ENCODE measurements around the gene SLC38A3. TPM values are rescaled to one million over a fixed set of nuclear protein-coding genes. Genes with fewer than 3 reads are reported as not detected.
A peak's percentile ranks its signal among the peaks of the same experiment; 100 is the strongest.

The SLC38A3 gene
- total RNA-seq, 1 experiment from 2014 or later = not detected

DNA sequence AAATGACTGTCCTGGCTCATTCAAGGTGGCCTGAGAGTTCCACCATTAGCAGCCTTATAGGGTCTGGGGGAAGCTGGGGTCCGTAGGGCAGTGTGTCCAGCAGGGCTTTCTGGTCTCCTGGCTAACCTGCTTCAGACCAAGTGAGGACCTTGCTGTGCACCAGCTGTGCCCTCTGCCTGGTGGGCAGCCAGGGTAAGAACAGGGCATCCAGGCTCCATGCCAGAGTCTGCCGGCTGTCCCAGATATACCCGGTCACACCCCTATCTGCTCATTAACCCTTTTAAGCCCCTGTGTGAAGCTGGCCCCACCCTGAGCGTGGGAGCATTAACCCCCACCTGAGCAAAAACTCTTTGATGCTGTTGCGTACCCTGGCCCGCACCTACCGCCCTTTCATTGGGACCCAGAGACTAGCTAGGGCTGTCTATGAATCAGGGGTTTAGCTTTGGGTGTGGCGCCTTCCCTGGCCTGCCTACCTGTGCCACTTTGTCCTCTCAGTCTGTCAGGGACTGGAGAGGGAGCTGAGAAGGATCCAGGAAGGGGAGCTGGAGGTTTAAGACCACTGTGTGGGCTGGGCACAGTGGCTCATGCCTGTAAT lies 32.3 kb upstream of the SLC38A3 start:
- no peaks in the 10 kb centered on the region for H3K9me3 ChIP-seq (ENCODE audit: low read length)
- no peak for DNase-seq
- no peaks in the 10 kb centered on the region for H3K79me2 ChIP-seq (ENCODE audit: low read length)
- H3K4me3 ChIP-seq (ENCODE audit: low read length) = no peak overlapping the region
- H2AFZ ChIP-seq (ENCODE audit: low read length) = no peak overlapping the region
- peaks cover 3% of the 10 kb centered on the region; the same call in 1 of the 2 replicates for H3K4me1 ChIP-seq (ENCODE audit: low read length)
- H3K9ac ChIP-seq (ENCODE audit: low read length) = no peak overlapping the region
- no peak overlapping the region for H3K27ac ChIP-seq (ENCODE audit: low read length)
- no peaks in the 10 kb centered on the region for H3K36me3 ChIP-seq (ENCODE audit: insufficient read depth, low read length)
- H3K4me2 ChIP-seq (ENCODE audit: low read depth, low read length, poor library complexity, severe bottlenecking) = no peak overlapping the region
- no peaks in the 10 kb centered on the region for H4K20me1 ChIP-seq (ENCODE audit: insufficient read depth, low read depth, low read length)
- H3K9me2 ChIP-seq (replicated peaks; ENCODE audit: insufficient read depth, low read length) = no peaks in the 10 kb centered on the region
- H3K27me3 ChIP-seq (ENCODE audit: low read length) = no peaks in the 10 kb centered on the region

- no peaks in the 10 kb centered on the region for H3K9me3 ChIP-seq (ENCODE audit: low read length)
- no peaks in the 10 kb centered on the region for H4K20me1 ChIP-seq (ENCODE audit: insufficient read depth, low read depth, low read length)
- no peak overlapping the region for H3K4me3 ChIP-seq (ENCODE audit: low read length)
- H3K4me1 ChIP-seq (ENCODE audit: low read length) = peaks cover 3% of the 10 kb centered on the region; the same call in 1 of the 2 replicates
- H3K79me2 ChIP-seq (ENCODE audit: low read length) = no peaks in the 10 kb centered on the region
- H2AFZ ChIP-seq (ENCODE audit: low read length) = peak overlapping the region; percentile 75
- no peaks in the 10 kb centered on the region for H3K9me2 ChIP-seq (replicated peaks; ENCODE audit: insufficient read depth, low read length)
- H3K27ac ChIP-seq (ENCODE audit: low read length) = no peak overlapping the region
- no peaks in the 10 kb centered on the region for H3K36me3 ChIP-seq (ENCODE audit: insufficient read depth, low read length)
- H3K4me2 ChIP-seq (ENCODE audit: low read depth, low read length, poor library complexity, severe bottlenecking) = no peak overlapping the region
- H3K27me3 ChIP-seq (ENCODE audit: low read length) = no peaks in the 10 kb centered on the region
- no peak overlapping the region for H3K9ac ChIP-seq (ENCODE audit: low read length)
- peak; percentile 63 for DNase-seq
Observed at GRCh38 chr3:50173685-50174516, 31.2 kb upstream of the SLC38A3 start.

DNA sequence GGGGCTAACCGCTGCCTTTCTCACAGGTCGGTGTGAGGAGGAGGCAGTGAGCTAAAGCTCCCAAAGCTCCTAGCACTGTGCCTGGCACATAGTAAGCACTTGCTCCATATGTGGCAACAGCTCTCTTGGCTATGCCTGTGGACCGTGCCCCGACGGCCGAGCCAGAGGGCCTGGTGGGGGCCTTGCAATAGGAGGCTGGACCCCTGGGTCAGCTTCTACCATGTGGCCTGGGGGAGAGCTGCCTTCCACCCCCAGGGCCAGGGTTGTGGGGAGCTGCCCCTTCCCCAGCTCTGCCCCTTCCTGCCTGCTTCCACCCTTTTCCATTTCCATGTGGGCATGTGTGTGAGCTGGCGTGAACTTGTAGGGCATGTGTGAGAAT lies 30.6 kb upstream of the SLC38A3 start:
- no peaks in the 10 kb centered on the region for H3K36me3 ChIP-seq (ENCODE audit: insufficient read depth, low read length)
- no peaks in the 10 kb centered on the region for H4K20me1 ChIP-seq (ENCODE audit: insufficient read depth, low read depth, low read length)
- H2AFZ ChIP-seq (ENCODE audit: low read length) = no peak overlapping the region
- H3K27me3 ChIP-seq (ENCODE audit: low read length) = no peaks in the 10 kb centered on the region
- no peaks in the 10 kb centered on the region for H3K9me2 ChIP-seq (replicated peaks; ENCODE audit: insufficient read depth, low read length)
- H3K79me2 ChIP-seq (ENCODE audit: low read length) = no peaks in the 10 kb centered on the region
- no peak overlapping the region for H3K4me3 ChIP-seq (ENCODE audit: low read length)
- no peaks in the 10 kb centered on the region for H3K9me3 ChIP-seq (ENCODE audit: low read length)
- H3K9ac ChIP-seq (ENCODE audit: low read length) = no peak overlapping the region
- DNase-seq = no peak
- H3K27ac ChIP-seq (ENCODE audit: low read length) = no peak overlapping the region
- no peak overlapping the region for H3K4me2 ChIP-seq (ENCODE audit: low read depth, low read length, poor library complexity, severe bottlenecking)
- H3K4me1 ChIP-seq (ENCODE audit: low read length) = peaks cover 3% of the 10 kb centered on the region; the same call in 1 of the 2 replicates

- peaks cover 3% of the 10 kb centered on the region; the same call in 1 of the 2 replicates for H3K4me1 ChIP-seq (ENCODE audit: low read length)
- no peaks in the 10 kb centered on the region for H3K36me3 ChIP-seq (ENCODE audit: insufficient read depth, low read length)
- no peak overlapping the region for H3K9ac ChIP-seq (ENCODE audit: low read length)
- no peak for DNase-seq
- H3K79me2 ChIP-seq (ENCODE audit: low read length) = no peaks in the 10 kb centered on the region
- no peak overlapping the region for H3K4me2 ChIP-seq (ENCODE audit: low read depth, low read length, poor library complexity, severe bottlenecking)
- no peak overlapping the region for H3K4me3 ChIP-seq (ENCODE audit: low read length)
- H3K9me3 ChIP-seq (ENCODE audit: low read length) = no peaks in the 10 kb centered on the region
- no peak overlapping the region for H3K27ac ChIP-seq (ENCODE audit: low read length)
- H4K20me1 ChIP-seq (ENCODE audit: insufficient read depth, low read depth, low read length) = no peaks in the 10 kb centered on the region
- H3K9me2 ChIP-seq (replicated peaks; ENCODE audit: insufficient read depth, low read length) = no peaks in the 10 kb centered on the region
- H2AFZ ChIP-seq (ENCODE audit: low read length) = no peak overlapping the region
- H3K27me3 ChIP-seq (ENCODE audit: low read length) = no peaks in the 10 kb centered on the region
Observed at GRCh38 chr3:50174947-50175524, 30.0 kb upstream of the SLC38A3 start.

- Histone ChIP-seq H3K4me2 (ENCODE audit: low read depth, low read length, poor library complexity, severe bottlenecking) (no peak overlapping the region), H3K27ac (ENCODE audit: low read length) (no peak overlapping the region), H3K36me3 (ENCODE audit: insufficient read depth, low read length) (no peaks in the 10 kb centered on the region), H3K9me2 (replicated peaks; ENCODE audit: insufficient read depth, low read length) (no peaks in the 10 kb centered on the region), H3K4me3 (ENCODE audit: low read length) (no peak overlapping the region), H3K79me2 (ENCODE audit: low read length) (no peaks in the 10 kb centered on the region), H3K9ac (ENCODE audit: low read length) (no peak overlapping the region), H3K9me3 (ENCODE audit: low read length) (no peaks in the 10 kb centered on the region), H2AFZ (ENCODE audit: low read length) (no peak overlapping the region), H4K20me1 (ENCODE audit: insufficient read depth, low read depth, low read length) (no peaks in the 10 kb centered on the region), H3K4me1 (ENCODE audit: low read length) (peaks cover 3% of the 10 kb centered on the region; the same call in 1 of the 2 replicates), H3K27me3 (ENCODE audit: low read length) (no peaks in the 10 kb centered on the region)
- no peak for DNase-seq
Observed at GRCh38 chr3:50177346-50177745, 27.7 kb upstream of the SLC38A3 start.

DNA sequence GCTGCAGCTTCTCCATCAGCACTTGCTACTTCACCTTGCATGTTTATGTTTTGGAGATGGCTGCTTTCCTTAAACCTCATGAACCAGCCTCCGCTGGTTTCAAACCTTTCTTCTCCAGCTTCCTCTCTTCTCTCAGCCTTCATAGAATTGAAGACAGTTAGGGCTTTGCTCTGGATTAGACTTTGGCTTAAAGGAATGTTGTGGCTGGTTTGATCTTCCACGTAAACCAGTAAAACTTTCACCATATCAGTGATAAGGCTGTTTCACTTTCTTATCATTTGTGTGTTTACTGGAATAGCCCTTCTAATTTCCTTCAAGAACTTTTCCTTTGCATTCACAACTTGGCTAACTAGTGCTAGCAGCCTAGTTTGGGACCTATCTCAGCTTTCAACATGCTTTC lies 25.4 kb upstream of the SLC38A3 start:
- H3K9me2 ChIP-seq (replicated peaks; ENCODE audit: insufficient read depth, low read length) = no peaks in the 10 kb centered on the region

DNA sequence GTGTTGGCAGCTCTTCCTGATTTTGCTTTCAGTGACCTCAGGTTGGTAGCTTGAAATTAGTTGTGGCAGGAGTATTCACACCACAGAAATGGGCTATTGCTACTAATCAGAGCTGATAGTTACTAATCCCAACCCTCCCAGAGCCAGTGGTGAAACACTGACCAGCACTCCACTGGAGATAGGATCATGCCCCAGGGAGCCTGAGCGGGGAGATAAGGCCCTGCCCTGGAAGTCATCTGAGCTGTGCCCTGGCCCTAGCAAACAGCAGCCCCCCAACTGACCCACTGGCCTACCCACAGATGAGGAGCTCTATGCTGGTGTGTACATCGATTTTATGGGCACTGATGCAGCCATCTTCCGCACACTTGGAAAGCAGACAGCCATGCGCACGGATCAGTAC lies 23.1 kb upstream of the SLC38A3 start:
- no peak for DNase-seq
- no peak overlapping the region for H3K4me2 ChIP-seq (ENCODE audit: low read depth, low read length, poor library complexity, severe bottlenecking)
- H2AFZ ChIP-seq (ENCODE audit: low read length) = no peak overlapping the region
- no peak overlapping the region for H3K9ac ChIP-seq (ENCODE audit: low read length)
- H3K36me3 ChIP-seq (ENCODE audit: insufficient read depth, low read length) = no peaks in the 10 kb centered on the region
- no peak overlapping the region for H3K4me3 ChIP-seq (ENCODE audit: low read length)
- no peaks in the 10 kb centered on the region for H4K20me1 ChIP-seq (ENCODE audit: insufficient read depth, low read depth, low read length)
- H3K27me3 ChIP-seq (ENCODE audit: low read length) = no peaks in the 10 kb centered on the region
- no peak overlapping the region for H3K27ac ChIP-seq (ENCODE audit: low read length)
- no peaks in the 10 kb centered on the region for H3K9me3 ChIP-seq (ENCODE audit: low read length)
- H3K4me1 ChIP-seq (ENCODE audit: low read length) = no peaks in the 10 kb centered on the region
- H3K9me2 ChIP-seq (replicated peaks; ENCODE audit: insufficient read depth, low read length) = no peaks in the 10 kb centered on the region
- no peaks in the 10 kb centered on the region for H3K79me2 ChIP-seq (ENCODE audit: low read length)

More for the DNA sequence above, 25.4 kb upstream of the SLC38A3 start:
- Histone ChIP-seq H3K4me2 (ENCODE audit: low read depth, low read length, poor library complexity, severe bottlenecking) (no peak overlapping the region), H2AFZ (ENCODE audit: low read length) (no peak overlapping the region), H3K9ac (ENCODE audit: low read length) (no peak overlapping the region), H3K9me3 (ENCODE audit: low read length) (no peaks in the 10 kb centered on the region), H3K79me2 (ENCODE audit: low read length) (no peaks in the 10 kb centered on the region), H3K4me3 (ENCODE audit: low read length) (no peak overlapping the region), H3K4me1 (ENCODE audit: low read length) (no peaks in the 10 kb centered on the region), H3K27me3 (ENCODE audit: low read length) (no peaks in the 10 kb centered on the region), H4K20me1 (ENCODE audit: insufficient read depth, low read depth, low read length) (no peaks in the 10 kb centered on the region), H3K36me3 (ENCODE audit: insufficient read depth, low read length) (no peaks in the 10 kb centered on the region), H3K27ac (ENCODE audit: low read length) (no peak overlapping the region)
- DNase-seq = no peak

- DNase-seq = no peak
- no peaks in the 10 kb centered on the region for H3K9me3 ChIP-seq (ENCODE audit: low read length)
- H3K4me3 ChIP-seq (ENCODE audit: low read length) = no peak overlapping the region
- H3K4me1 ChIP-seq (ENCODE audit: low read length) = no peaks in the 10 kb centered on the region
- no peak overlapping the region for H3K4me2 ChIP-seq (ENCODE audit: low read depth, low read length, poor library complexity, severe bottlenecking)
- no peaks in the 10 kb centered on the region for H3K9me2 ChIP-seq (replicated peaks; ENCODE audit: insufficient read depth, low read length)
- H2AFZ ChIP-seq (ENCODE audit: low read length) = no peak overlapping the region
- no peaks in the 10 kb centered on the region for H3K27me3 ChIP-seq (ENCODE audit: low read length)
- H3K9ac ChIP-seq (ENCODE audit: low read length) = no peak overlapping the region
- H3K79me2 ChIP-seq (ENCODE audit: low read length) = no peaks in the 10 kb centered on the region
- no peaks in the 10 kb centered on the region for H3K36me3 ChIP-seq (ENCODE audit: insufficient read depth, low read length)
- no peaks in the 10 kb centered on the region for H4K20me1 ChIP-seq (ENCODE audit: insufficient read depth, low read depth, low read length)
- no peak overlapping the region for H3K27ac ChIP-seq (ENCODE audit: low read length)
Observed at GRCh38 chr3:50182533-50183099, 22.5 kb upstream of the SLC38A3 start.
